SK-N-SH (cell line): ENCODE data around the gene LIN37. TPM values are rescaled to one million over a fixed set of nuclear protein-coding genes. Genes with fewer than 3 reads are reported as not detected.
A peak's percentile ranks its signal among the peaks of the same experiment; 100 is the strongest.
"Not testable (repeated sequence)": the region's sequence is repeated elsewhere in the genome, so short reads cannot be mapped to it uniquely, and the experiment has no call there.

Experiments used
- CTCF ChIA-PET: fragments of 300-600, 350-600 bp; formaldehyde crosslinking; extraction: SDS; loops from one replicate; lab custom pipeline; 2021; lab: Yijun Ruan, JAX
- POLR2A ChIA-PET: fragments of 350-600 bp; sonication (Branson Sonifier 250); formaldehyde crosslinking; extraction: SDS; loops from one replicate; lab custom pipeline; 2020; ENCODE audit warnings: antibody characterized with exemption, inconsistent platforms; lab: Yijun Ruan, JAX
- DNase-seq: peaks from one replicate; pipeline ENCODE4 v3.0.0; 2012
- H2AFZ ChIP-seq: fragments of 200-600 bp; sonication (generic); 2 replicates; pipeline ENCODE4 v1.8.1; 2016; ENCODE audit warnings: antibody characterized with exemption, mild to moderate bottlenecking, low read depth
- H3F3A ChIP-seq: fragments of 200-600 bp; sonication (generic); replicated peaks from 2 replicates; pipeline ENCODE3; 2016; ENCODE audit warnings: antibody characterized with exemption, mild to moderate bottlenecking; ENCODE audit not compliant: insufficient read depth
- H3K27ac ChIP-seq, 2 experiments: fragments of 200-500 bp in 1 of 2; fragments of 200-600 bp in 1 of 2; sonication (Bioruptor generic) in 1 of 2; sonication (generic), shearing (Covaris generic) in 1 of 2; 2 replicates each; pipeline versions ENCODE4 v1.5.1 to v1.6.1; 2014 to 2016; ENCODE audit warnings: low read depth in 2 of 2, inconsistent platforms in 1 of 2, low read length in 1 of 2, mild to moderate bottlenecking in 1 of 2, mixed read lengths in 1 of 2
- H3K27me3 ChIP-seq: fragments of 200-600 bp; sonication (generic), shearing (Covaris generic); 2 replicates; pipeline ENCODE4 v1.6.1; 2016; ENCODE audit warnings: mixed run types; ENCODE audit not compliant: insufficient read depth
- H3K36me3 ChIP-seq, 2 experiments: fragments of 200-500 bp in 1 of 2; fragments of 200-600 bp in 1 of 2; sonication (Bioruptor generic) in 1 of 2; sonication (generic) in 1 of 2; replicated peaks in 1 of 2; 2 replicates each; pipeline versions ENCODE3 to v1.5.1; 2014 to 2016; ENCODE audit warnings: low read length in 1 of 2, mild to moderate bottlenecking in 1 of 2; ENCODE audit not compliant: insufficient read depth in 2 of 2, control insufficient read depth in 1 of 2
- H3K4me1 ChIP-seq, 2 experiments: fragments of 200-500 bp in 1 of 2; fragments of 200-600 bp in 1 of 2; sonication (Bioruptor generic) in 1 of 2; sonication (generic), shearing (Covaris generic) in 1 of 2; 2 replicates each; pipeline versions ENCODE4 v1.5.1 to v1.6.1; 2014 to 2016; ENCODE audit warnings: low read depth in 1 of 2, low read length in 1 of 2, mixed run types in 1 of 2; ENCODE audit not compliant: insufficient read depth in 2 of 2, control insufficient read depth in 1 of 2
- H3K4me2 ChIP-seq: fragments of 200-600 bp; sonication (generic), shearing (Covaris generic); 2 replicates; pipeline ENCODE4 v1.6.1; 2017; ENCODE audit warnings: mixed run types
- H3K4me3 ChIP-seq, 2 experiments: fragments of 200-500 bp in 1 of 2; fragments of 200-600 bp in 1 of 2; sonication (Bioruptor generic) in 1 of 2; sonication (generic), shearing (Covaris generic) in 1 of 2; 2 replicates each; pipeline versions ENCODE4 v1.5.1 to v1.8.1; 2014 to 2016; ENCODE audit warnings: low read depth in 2 of 2, inconsistent platforms in 1 of 2, low read length in 1 of 2, mild to moderate bottlenecking in 1 of 2, mixed read lengths in 1 of 2, moderate library complexity in 1 of 2
- H3K79me2 ChIP-seq: fragments of 200-600 bp; sonication (generic); 2 replicates; pipeline ENCODE4 v1.8.1; 2017; ENCODE audit warnings: mild to moderate bottlenecking; ENCODE audit not compliant: insufficient read depth
- H3K9ac ChIP-seq: fragments of 200-600 bp; sonication (generic); 2 replicates; pipeline ENCODE4 v1.6.1; 2017; ENCODE audit warnings: mixed run types
- H3K9me2 ChIP-seq: fragments of 200-600 bp; sonication (generic); 2 replicates; pipeline ENCODE4 v1.6.1; 2017; ENCODE audit warnings: mixed run types
- H3K9me3 ChIP-seq: fragments of 200-600 bp; sonication (generic); 2 replicates; pipeline ENCODE4 v1.6.1; 2017; ENCODE audit warnings: mixed run types, mild to moderate bottlenecking, moderate library complexity
- H4K20me1 ChIP-seq: fragments of 200-600 bp; sonication (generic); 2 replicates; pipeline ENCODE4 v1.6.1; 2017; ENCODE audit warnings: mild to moderate bottlenecking, mixed run types; ENCODE audit not compliant: insufficient read depth
- CHD2 ChIP-seq: fragments of 150-350 bp; IDR thresholded peaks from 2 replicates; pipeline ENCODE4 v1.6.1; 2018; ENCODE audit warnings: low read length; ENCODE audit not compliant: partially characterized antibody
- CTCF ChIP-seq: fragments of 200-600 bp; sonication (generic); IDR thresholded peaks from 2 replicates; pipeline ENCODE4 v1.6.1; 2017; ENCODE audit warnings: antibody characterized with exemption, mild to moderate bottlenecking, moderate library complexity
- EZH2phosphoT487 ChIP-seq: fragments of 200-600 bp; sonication (generic); IDR thresholded peaks from 2 replicates; pipeline ENCODE4 v1.6.1; 2017; ENCODE audit warnings: low read depth, mixed run types, mild to moderate bottlenecking, antibody characterized with exemption, moderate library complexity, borderline replicate concordance
- GABPA ChIP-seq: IDR thresholded peaks from 2 replicates; pipeline ENCODE4 v1.4.0; 2012; ENCODE audit warnings: low read depth, mild to moderate bottlenecking
- GATA2 ChIP-seq: sonication (generic); formaldehyde crosslinking; IDR thresholded peaks from 2 replicates; pipeline ENCODE4 v1.5.0; 2020; ENCODE audit warnings: mild to moderate bottlenecking, missing genetic modification reagents
- IRF3 ChIP-seq: fragments of 150-350 bp; IDR thresholded peaks from 2 replicates; pipeline ENCODE4 v1.6.1; 2016; ENCODE audit warnings: mild to moderate bottlenecking, low read depth, low read length
- MEF2A ChIP-seq: IDR thresholded peaks from 2 replicates; pipeline ENCODE4 v1.4.0; 2012; ENCODE audit warnings: low read depth, borderline replicate concordance
- MXI1 ChIP-seq: IDR thresholded peaks from 2 replicates; pipeline ENCODE4 v1.6.1; 2012; ENCODE audit warnings: mild to moderate bottlenecking, low read depth, low read length, improper control_type of control experiment
- NFIC ChIP-seq: IDR thresholded peaks from 2 replicates; pipeline ENCODE4 v1.4.0; 2012; ENCODE audit warnings: borderline replicate concordance
- POLR2AphosphoS5 ChIP-seq: IDR thresholded peaks from 2 replicates; pipeline ENCODE4 v1.6.1; 2012; ENCODE audit warnings: low read depth, low read length
- RCOR1 ChIP-seq: fragments of 150-350 bp; IDR thresholded peaks from 2 replicates; pipeline ENCODE4 v1.6.1; 2017; ENCODE audit warnings: antibody characterized with exemption, low read length
- RFX5 ChIP-seq: IDR thresholded peaks from 2 replicates; pipeline ENCODE4 v1.6.1; 2012; ENCODE audit warnings: mild to moderate bottlenecking, improper control_type of control experiment, low read length
- RXRA ChIP-seq: IDR thresholded peaks from 2 replicates; pipeline ENCODE4 v1.4.0; 2012; ENCODE audit warnings: low read depth, mild to moderate bottlenecking, borderline replicate concordance
- SIN3A ChIP-seq: IDR thresholded peaks from 2 replicates; pipeline ENCODE4 v1.6.1; 2012; ENCODE audit warnings: low read depth, mild to moderate bottlenecking, low read length, moderate library complexity, borderline replicate concordance
- TAF1 ChIP-seq: IDR thresholded peaks from 2 replicates; pipeline ENCODE4 v1.6.1; 2012; ENCODE audit warnings: low read depth, mild to moderate bottlenecking, low read length, moderate library complexity, borderline replicate concordance
- YY1 ChIP-seq: IDR thresholded peaks from 2 replicates; pipeline ENCODE4 v1.4.0; 2012; ENCODE audit warnings: low read depth, mild to moderate bottlenecking
- ZBTB33 ChIP-seq: IDR thresholded peaks from 2 replicates; pipeline ENCODE4 v1.4.0; 2012; ENCODE audit warnings: low read depth, borderline replicate concordance
- WGBS: methylation state at CpG from one replicate; pipeline ENCODE4 v1.1.6; 2017; ENCODE audit warnings: low lambda C conversion rate; 5-methylcytosine and 5-hydroxymethylcytosine counted together
- polyA plus RNA-seq, 3 experiments: library from polyadenylated mRNA; depleted of rRNA; stranded (reverse); fragments of >200 nt; gene quantifications; 2 replicates each; pipeline ENCODE4 v1.2.3, GENCODE V29; 2012

Gene LIN37
- polyA plus RNA-seq, 1 of the 3 experiments (the other 2 are of a cell fraction) = 21.1 TPM

GRCh38 chr19:35772362-35772761 is 24.0 kb downstream of the LIN37 start:
- H3K4me2 ChIP-seq, H3K27me3 ChIP-seq, H3K27ac ChIP-seq, H3F3A ChIP-seq, H2AFZ ChIP-seq, H3K9me2 ChIP-seq, DNase-seq, H3K9ac ChIP-seq, H3K4me3 ChIP-seq, H3K9me3 ChIP-seq, H4K20me1 ChIP-seq, H3K36me3 ChIP-seq: not testable (repeated sequence)
- ChIA-PET POLR2A (interaction anchor here (1.2 to 1.3 kb wide), 2 partner anchors 7 to 32 kb away, joined by 3 to 4 read pairs; no protein-coding TSS in a partner anchor), CTCF (interaction anchor here (1.0 to 1.6 kb wide), 2 partner anchors 12 to 25 kb away, joined by 3 read pairs; partner anchors contain the start of gene LIN37)
- WGBS = 96% methylated on average over 5 of the region's 5 CpGs
- 0 out of 2 replicates have a peak, but pooled peaks have one; percentile 3 for TF ChIP-seq POLR2AphosphoS5
- Histone ChIP-seq H3K79me2 (peaks cover 13% of the 10 kb centered on the region; the same call in 1 of the 2 replicates), H3K4me1 (peaks cover 0 to 12% of the 10 kb centered on the region in 2 experiments; a peak in 2 of 4 replicates)

GRCh38 chr19:35773020-35773806 is 24.8 kb downstream of the LIN37 start:
- Histone ChIP-seq H3K9me3 (no peaks in the 10 kb centered on the region), H4K20me1 (no peaks in the 10 kb centered on the region), H3K4me1 (peaks cover 0 to 12% of the 10 kb centered on the region in 2 experiments; a peak in 2 of 4 replicates), H3K4me3 (no peak overlapping the region), H3K27me3 (no peaks in the 10 kb centered on the region), H3K27ac (no peak overlapping the region), H3K79me2 (peaks cover 13% of the 10 kb centered on the region; the same call in 1 of the 2 replicates), H3K9ac (no peak overlapping the region), H2AFZ (no peak overlapping the region), H3K4me2 (no peak overlapping the region), H3K36me3 (peaks cover 0 to 1% of the 10 kb centered on the region in 2 experiments), H3F3A (peaks cover 8% of the 10 kb centered on the region), H3K9me2 (no peaks in the 10 kb centered on the region)
- whole genome bisulfite sequencing = 30% methylated on average over 9 of the region's 9 CpGs
- DNase-seq = no peak
- ChIA-PET POLR2A (interaction anchor here (0.7 to 1.3 kb wide), 3 partner anchors 8 to 275 kb away, joined by 3 to 4 read pairs (median 3); no protein-coding TSS in a partner anchor), CTCF (interaction anchor here (1.0 to 1.6 kb wide), 2 partner anchors 13 to 25 kb away, joined by 3 read pairs; partner anchors contain the start of gene LIN37)
- TF ChIP-seq CTCF (no peak), CHD2 (no peak), SIN3A (no peak), RCOR1 (no peak), MEF2A (no peak), NFIC (no peak), GABPA (no peak), RXRA (no peak), GATA2 (CRISPR knock-in tag) (no peak), RFX5 (no peak), EZH2phosphoT487 (no peak), MXI1 (no peak), YY1 (no peak), TAF1 (no peak), ZBTB33 (no peak), IRF3 (no peak), POLR2AphosphoS5 (no peak)
